Measurements from ENCODE around the gene RUFY4.
"Not testable (repeated sequence)": the region's sequence is repeated elsewhere in the genome, so short reads cannot be mapped to it uniquely, and the experiment has no call there.

Gene RUFY4

DNA sequence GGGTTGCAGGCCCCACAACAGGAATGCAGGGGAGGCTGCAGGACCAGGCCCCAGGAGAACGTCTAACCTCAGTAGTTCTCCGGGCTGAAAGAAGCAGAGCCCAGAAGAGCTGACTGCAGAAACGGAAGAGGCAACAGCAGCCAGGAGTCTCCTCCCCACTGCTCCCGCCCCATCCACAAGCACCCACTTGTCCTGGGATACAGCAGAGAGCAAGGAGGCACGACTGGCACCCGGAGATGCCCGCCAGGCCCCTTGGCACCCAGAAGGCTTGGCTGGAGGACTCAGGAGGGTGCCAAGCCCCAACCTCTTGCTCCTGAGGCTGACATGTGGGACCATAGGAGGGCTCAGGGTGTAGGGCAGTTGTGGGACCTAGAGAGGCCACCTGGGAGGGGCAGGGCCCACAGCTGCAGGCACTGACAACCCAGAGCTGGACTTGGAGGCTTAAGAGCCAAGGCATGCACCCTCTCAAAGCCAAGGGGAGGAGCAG, 37.2 kb upstream of the RUFY4 start:
- DNase-seq, result no peak

DNA sequence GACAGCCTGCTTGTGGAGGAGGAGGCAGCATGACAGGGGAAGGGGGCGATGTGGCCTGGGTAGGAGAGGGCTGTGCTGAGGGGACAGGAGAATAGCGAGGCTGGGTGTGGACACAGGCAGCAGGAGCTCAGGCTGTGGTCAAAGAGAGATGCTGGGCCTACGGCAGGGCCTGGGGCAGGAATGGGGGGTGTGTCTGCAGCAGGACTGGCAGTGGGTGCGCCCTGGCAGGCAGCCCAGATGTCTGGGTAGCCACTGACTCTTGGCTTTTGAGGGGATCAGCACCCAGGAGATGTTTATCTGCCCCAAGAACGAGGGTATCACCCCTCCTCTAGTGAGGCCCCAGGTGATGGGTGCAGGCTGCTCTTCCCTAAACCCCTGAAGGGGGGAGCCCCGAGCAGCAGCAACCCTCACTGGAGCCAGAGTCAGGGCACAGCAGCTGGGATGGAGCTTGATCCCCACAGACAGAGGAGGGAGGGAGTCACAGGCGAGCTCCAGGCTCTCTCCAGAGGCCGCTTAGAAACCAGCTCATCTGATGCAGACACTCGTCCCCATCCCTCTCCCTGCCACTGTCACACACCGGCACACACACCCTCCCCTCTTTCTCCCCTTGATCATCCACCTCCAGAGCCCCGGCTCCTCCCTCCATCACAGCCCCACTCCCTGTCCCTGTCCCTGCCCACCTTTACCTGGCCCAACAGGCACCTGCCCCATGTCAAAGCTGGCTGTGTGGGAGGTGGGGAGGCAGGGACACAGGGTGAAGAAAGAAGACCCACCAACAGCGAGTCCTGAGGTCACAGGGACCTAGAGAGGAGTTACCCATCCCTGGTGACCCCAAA, 36.5 kb upstream of the RUFY4 start:
- no peak for DNase-seq

DNA sequence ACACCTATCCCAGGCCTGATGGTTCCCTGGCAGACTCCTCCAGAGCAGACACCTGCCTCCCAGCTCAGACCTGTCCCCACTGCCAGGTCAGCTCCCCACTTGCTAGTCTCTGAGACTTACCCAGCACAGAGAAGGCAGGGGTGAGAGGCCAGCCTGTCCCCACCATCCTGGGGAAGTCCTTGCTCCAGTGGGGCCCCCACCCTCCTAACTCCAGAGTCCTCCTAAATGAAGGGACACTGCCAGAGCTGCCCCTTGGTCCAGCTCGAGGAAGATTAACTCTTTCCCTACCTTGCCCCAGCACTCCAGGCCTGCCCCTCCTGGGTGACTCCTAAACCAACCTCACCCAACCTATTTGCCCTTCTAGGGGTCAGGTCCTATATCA, 35.9 kb upstream of the RUFY4 start:
- no peak for DNase-seq

DNA sequence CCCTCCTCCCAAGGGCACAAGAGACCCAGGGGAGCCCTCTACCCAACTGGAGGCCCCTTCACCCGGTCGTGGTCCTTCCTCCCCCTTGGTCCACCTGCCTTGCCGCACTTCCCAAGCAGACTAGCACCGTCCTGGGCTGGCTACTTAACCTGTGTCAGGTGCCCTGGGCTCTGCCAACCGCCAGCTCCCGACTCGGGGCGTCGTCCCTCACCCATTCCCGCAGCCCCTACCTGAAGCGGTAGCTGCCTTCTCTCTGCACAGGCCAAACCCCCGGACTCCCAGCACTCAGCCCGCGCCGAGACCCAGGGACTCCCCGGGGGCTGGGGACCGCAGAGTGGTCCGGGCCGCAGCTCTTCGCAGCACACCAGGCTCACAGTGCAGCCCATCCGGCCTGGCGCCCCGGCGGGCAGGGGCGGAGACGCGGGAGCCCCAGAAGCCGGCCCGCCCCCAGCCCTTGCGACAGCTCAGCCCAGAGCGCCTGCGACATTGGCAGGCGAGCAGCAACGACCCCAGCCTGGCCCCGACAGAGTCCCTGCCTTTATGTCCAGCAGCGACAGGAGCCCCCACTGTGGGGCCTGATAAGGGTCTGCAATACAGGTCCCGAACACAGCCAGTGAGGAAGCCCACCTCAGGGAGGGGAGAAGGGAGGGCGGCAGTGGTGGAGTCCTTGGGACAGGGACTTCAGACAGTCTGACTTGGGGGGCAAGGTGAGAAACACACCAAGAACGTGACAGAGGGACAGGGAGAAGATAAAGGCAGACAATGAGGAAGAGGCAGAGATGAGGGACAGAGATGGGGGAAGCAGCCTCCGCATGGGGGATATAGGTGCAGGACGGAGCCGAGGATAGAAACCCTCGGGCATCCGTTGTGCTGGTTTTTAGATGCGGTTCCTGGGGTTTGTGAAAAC, 35.2 kb upstream of the RUFY4 start:
- DNase-seq, result no peak

DNA sequence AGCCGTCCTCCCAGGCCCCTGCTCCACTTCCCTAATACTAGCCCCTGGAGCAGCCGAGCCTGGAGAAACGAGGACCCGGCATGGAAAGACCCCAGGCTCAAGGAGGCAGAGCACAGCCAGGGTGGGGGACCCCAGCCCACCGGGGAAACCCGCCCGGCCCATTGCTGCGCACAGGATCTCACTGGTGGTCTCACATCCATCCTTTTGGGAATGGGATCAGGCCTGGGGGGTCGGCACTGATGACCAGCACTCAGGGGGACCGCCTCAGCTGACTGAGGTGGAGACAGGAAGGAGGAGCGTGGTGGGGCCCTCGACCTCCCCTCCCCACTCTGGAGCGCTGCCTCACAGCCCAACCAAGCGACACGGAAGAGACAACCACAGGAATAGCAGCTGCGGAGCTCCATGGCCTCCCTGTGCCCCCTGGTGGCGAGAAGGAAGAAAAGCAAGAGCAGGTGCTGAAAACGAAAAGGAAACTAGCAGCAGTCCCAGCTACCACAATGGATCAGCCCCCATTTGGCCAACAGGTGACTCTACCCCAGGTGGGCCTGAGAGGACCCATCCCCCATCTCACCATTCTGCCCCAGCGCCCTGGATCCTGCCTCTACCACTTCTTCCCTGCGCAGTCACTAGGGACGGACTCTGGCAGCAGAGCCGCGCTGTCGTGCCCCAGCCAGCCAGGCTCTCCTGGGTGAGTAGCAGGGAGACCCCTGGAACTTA, 34.4 kb upstream of the RUFY4 start:
- DNase-seq, result not testable (repeated sequence)

DNA sequence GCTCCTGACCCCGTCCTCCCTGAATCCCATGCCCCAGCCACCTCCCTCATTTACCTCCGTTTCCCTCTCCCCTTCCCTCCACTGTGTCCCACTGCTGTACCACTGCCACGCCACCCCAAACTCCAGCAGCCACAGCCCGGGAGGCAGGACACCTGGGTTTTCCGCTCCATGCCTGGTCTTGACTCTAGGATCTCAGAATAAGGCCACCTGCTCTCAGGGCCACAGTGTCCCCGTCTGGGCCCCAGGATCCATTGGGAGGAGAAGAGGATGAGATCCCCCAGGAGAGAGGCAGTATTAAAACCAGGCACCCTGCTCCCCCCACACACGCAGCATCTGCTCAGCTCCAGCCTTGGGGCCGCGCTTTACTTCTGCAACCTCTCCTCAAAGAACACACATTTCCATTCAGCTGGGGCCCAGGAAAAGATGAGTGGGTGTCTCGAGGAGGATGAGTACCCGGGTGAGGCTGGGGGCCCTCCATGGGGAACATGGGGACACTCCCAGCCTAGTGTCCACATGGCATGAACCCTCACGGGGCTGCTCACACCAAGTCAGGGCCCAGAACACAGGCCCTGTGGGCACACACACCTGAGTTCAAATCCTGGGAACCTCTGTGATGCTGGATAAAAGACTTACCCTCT, 33.5 kb upstream of the RUFY4 start:
- DNase-seq, result no peak

DNA sequence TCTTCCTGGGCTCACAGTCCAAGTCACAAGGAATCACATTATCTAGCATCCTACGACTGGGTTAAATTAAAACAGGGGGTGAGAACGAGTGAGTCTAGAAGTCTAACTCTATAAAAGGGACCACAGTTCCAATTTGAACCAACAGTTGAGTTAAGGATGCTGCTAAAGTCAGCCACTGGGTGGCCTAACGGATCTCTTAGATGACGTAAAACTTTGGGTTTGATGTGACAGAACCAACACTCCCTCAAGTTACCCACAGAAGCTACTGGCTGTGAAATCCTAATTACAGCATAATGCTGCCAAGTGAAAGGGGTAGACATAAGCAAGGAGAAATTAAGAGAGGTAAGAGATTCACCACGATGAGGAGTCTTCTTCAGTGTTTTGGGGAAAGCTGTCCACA, 32.7 kb upstream of the RUFY4 start:
- DNase-seq, result no peak

DNA sequence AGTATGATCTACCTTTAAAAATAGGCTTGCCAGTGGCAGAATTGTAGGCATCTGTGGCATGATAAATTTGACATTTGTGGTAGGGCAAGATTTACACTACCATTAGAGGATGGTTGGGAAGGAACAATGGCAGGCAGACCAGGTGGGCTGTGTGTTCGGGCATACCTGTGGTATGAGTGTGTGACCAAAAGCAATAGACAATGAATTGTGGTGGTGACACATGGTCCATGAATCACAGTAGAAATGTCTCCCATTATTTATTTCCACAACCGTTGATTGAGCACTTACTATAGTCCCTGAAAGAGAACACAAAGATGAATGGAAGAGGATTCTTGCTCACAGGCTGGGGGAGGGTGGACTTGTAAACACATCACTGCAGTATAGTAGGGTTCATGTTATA, 29.9 kb upstream of the RUFY4 start:
- no peak for DNase-seq

DNA sequence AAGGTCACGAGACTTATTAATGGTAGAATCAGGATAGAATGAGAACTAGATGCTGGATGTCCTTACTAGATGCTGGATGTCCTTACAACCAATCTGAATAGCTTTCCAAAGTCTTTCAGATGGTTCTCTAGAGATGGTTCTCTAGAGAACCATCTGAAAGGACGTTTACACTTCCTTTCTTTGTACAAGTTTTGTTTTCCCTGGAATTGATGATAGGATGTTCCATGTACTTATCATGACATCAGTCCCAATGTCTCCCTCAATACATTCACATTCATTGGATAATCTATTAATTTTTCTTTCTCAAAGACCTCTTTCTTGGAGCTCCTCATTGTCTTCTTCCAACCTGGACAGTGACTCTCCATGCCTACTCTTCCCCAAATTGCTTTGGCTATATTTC, 28.2 kb upstream of the RUFY4 start:
- no peak for DNase-seq

DNA sequence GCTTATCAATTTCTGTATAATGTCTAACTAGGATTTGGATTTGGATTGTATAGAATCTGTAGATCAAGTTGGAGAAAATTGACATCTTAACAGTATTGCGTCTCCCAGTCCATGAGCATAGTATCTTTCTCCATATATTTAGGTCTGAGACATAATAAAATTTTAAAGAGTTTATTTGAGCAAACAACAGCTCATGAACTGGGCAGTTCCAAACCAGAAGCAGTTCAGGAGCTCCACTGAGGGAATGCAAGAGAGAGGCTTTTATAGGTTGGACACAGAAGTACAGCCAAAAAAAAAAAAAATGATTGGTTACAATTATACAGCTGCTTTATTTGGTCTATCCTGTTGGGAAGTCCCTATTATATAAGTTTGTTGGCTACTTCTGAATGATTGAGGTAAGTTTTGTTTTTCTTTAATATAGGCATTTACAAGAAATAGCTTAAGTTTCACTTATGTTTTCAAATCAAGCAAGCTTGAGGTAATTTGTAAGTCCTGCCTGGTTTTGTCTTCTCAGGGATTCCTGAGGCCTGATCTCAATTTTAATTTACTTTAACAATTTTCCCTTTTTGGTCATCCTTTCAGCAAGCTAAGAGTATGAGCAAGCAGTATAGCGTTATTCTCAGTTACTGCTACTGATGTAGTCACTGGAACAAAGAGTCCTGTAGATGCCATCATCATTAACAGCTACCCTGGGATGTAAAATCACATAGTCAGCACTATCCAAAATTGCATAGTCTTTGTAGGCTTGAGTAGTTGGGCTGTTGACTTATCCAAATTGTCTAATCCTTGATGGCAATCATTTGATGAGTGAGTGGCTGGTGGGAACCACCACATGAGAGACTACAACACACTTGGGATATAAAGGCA, 27.5 kb upstream of the RUFY4 start:
- no peak for DNase-seq

DNA sequence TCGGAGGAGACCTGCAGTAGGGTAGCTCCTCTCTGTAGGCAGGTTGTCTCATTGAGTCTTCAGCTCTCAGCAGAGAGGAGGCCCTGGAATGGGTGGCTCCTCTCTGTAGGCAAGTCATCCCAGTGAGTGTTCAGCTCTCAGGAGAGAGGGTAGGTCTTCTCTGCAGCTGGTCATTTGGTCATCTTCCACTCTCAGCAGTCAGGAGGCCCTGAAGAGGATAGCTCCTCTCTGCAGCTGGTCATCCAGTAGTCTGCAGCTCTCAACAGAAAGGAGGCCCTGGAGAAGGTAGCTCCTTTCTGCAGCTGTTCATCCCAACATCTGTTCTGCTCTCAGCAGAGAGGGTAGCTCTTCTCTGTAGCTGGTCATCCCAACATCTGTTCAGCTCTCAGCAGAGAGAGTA, 26.0 kb upstream of the RUFY4 start:
- no peak for DNase-seq

DNA sequence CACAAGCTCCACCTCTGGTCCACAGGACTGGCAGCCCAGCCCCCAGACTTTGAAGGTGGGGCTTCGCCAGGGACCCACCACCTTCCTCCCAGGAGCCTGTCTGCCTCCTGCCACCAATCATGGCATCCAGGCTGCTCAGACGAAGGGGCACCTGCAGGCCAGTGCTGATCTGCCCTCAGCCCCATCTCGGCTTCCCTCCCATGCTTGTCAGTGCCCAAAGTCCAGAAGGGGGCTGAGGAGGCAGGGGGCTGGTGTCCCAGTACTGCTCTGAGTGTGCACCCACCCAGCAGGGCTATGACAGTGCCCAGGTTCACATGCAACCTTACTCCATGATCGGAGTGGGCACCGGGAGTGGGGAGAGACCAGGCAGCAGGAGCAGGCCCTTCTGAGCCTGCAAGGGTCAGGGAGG, 25.3 kb upstream of the RUFY4 start:
- DNase-seq, result no peak

DNA sequence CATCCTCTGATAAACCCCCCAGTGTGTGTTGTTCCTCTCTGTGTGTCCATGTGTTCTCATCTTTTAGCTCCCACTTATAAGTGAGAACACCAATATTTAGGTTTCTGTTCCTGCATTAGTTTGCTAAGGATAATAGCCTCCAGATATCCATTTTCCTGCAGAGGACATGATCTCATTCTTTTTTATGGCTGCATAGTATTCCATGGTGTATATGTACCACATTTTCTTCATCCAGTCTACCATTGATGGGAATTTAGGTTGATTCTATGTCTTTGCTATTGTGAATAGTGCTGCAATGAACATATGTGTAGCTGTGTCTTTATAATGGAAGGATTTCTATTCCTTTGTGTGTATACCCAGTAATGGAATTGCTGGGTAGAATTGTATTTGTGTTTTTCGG, 24.5 kb upstream of the RUFY4 start:
- DNase-seq, result not testable (repeated sequence)

DNA sequence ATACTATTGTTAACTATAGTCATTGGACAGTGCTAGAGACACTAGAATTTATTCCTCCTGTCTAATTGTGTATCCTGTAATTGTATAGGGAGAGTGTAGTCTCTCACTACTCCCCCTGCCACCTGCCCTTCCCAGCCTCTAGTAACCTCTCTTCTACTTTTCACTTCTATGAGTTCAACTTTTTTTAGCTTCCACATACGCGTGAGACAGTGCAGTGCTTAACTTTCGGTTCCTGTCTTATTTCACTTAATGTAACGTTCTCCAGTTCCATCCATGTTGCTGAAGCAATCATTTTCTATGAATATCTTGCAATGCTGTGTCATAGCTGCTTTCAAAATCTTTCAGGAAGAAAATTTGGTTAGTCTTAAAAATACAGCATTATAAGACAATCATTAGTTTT, 22.8 kb upstream of the RUFY4 start:
- no peak for DNase-seq

DNA sequence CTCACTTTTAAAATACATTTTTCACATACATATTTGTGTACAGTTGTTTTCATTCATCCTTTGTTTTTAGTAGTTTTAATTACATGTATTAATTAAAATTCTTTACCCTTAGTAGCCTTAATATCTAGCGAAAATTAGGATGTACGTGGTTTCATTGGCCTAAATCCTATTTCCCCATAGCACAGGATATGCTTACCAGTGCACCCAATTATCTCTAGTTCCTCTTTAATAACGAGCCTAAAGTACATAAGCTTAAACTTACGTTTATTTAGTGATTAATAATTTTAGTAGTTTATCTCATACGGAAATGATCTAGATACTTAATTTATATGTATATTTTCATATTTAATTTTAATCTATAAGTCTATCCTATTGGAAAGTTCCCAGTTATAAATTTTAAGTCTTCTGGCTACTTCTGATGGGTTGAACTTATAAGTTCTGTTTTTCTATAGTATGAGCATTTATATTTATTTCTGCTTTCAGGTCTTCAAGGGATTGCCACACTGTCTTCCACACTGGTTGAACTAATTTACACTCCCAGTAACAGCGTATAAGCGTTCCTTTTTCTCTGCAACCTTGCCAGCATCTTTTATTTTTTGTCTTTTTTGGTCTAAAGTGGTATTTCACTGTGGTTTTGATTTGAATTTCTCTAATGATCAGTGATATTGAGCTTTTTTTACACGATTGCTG, 21.4 kb upstream of the RUFY4 start:
- DNase-seq, result no peak

DNA sequence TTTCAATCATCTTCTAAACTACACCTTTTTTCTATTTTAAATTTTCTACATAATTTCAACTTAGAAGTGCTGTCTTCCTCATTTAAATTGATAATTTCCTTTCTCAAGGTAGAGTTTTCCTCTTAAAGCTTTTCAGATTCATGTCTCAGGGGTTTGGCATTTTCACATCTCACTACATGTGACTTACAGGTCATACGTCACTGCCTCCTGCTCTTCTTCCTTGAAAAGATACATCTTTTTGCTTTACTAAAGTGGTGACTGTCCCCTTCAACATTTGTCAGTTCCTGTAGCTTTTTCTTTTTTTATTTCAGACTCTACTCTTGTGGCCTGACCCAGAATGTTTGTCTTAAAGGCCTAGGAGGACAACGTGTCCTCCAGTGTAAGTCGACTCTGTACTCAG, 17.1 kb upstream of the RUFY4 start:
- DNase-seq, result no peak

DNA sequence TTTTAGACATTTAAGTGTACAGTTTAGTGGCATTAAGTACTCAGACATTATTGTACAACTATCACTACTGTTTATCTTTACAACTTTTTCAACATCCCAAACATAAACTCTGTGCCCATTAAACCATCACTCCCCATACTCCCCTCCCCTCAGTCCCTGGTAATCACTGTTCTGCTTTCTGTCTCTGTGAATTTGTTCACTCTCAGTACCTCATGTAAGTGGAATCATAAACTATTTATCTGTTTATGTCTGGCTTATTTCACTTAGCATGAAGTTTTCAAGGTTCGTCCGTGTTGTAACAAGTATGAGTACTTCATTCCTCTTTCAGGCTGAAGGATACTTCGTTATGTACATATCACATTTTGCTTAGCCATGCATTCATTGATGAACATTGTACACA, 9.8 kb upstream of the RUFY4 start:
- no peak for DNase-seq

DNA sequence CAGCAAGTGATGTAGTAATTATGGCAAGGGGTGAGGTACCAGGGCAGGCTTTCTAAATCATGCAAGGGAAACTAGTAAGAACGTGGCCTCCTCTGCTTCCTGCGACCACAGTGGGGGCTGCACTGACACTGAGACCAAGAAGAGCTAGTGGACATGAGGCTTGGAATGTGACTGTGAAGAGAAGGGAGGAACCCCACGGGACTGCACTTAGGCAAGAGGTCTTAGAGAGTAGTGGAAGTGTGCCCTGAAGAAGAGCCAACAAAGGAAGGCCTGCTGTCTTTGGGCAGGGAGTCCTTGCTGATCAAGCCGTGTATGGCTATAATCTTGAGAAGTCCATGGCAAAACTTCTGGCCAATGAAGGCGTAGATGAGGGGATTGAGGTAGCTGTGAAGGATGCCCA, 8.9 kb upstream of the RUFY4 start:
- no peak for DNase-seq

DNA sequence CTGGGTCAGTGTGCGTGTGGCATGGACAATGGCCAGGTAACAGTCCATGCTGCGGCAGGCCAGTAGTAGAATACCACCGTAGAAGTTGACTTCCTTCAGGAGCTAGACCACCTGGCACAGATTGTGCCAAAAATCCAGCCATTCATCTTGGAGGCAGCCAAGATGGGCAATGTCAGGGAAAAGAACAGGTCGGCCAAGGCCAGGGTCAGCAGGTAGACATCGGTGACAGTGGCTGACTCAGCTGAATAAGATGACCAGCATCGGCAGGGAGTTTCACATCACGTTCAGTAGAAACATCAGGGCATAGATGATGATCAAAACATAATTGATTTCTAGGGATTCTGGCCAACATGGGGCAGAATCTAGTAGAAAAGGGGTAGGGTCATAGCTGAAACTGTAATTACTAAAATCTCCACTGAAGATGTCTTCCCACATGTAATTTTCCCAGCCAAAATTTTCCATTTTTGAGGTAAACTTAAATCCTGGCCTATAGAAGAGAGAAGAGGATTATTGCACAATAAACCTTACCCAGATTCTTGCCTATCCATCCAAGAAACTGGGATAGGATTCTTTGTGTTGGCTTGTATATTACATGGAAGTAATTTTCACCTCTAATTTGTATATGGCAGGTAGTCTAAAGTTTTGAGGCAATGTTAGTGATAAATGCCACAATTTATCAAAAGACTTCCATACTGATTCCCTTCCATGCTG, 7.9 kb upstream of the RUFY4 start:
- DNase-seq, result no peak

DNA sequence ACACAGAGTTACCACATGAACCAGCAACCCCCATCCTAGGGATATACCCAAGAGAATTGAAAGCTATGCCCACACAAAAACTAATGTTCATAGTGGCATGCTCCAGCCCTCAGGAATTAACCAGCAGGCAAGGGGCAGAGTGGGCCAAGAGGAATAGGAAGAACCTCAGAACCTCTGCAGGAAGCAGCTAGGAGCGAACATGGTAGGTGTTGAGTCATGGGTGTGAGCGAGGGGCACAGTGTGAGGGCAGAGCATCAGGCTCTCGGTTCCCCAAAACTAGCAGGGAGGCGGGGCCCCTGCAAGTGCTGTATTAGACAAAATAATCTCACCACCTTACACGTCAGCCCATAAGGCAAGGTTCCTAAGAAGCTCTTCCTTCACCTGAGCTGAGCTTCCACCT, 5.6 kb upstream of the RUFY4 start:
- DNase-seq, result no peak

DNA sequence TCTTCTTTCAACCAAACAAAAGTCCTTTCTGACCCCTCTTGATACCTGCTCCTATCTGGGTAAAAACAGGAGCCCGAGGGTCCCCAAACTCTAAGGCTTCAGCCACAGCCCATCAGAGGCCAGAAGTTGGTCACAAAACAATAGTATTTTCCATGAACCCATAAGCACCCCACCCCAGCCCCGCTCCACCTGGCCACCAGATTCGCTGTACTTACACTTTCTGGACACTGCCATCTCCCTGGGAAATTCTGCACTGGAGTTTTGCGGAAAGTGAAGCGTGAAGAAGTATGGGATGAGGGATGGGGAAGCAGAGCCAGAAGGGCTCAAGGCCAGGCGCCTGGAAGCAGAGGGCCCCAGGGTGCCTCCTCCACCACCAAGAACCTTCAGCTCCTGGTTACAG, 5.2 kb upstream of the RUFY4 start:
- DNase-seq, result no peak
